IPS-15b (cell line): ENCODE data around the gene CSN2.

Experiments used
- H3K27me3 ChIP-seq: one replicate; pipeline ENCODE4 v1.6.1; 2013; ENCODE audit warnings: low read length; ENCODE audit not compliant: control insufficient read depth, insufficient read depth
- H3K36me3 ChIP-seq: one replicate; pipeline ENCODE4 v1.6.1; 2013; ENCODE audit warnings: low read length; ENCODE audit not compliant: control insufficient read depth, insufficient read depth
- H3K4me1 ChIP-seq: one replicate; pipeline ENCODE4 v1.6.1; 2013; ENCODE audit warnings: mild to moderate bottlenecking, low read length; ENCODE audit not compliant: control insufficient read depth, insufficient read depth
- H3K4me3 ChIP-seq: one replicate; pipeline ENCODE4 v1.5.1; 2013; ENCODE audit warnings: low read depth, low read length
- H3K9ac ChIP-seq: one replicate; pipeline ENCODE4 v1.6.1; 2013; ENCODE audit warnings: low read depth, mild to moderate bottlenecking, low read length
- H3K9me3 ChIP-seq: one replicate; pipeline ENCODE4 v1.6.1; 2013; ENCODE audit warnings: mild to moderate bottlenecking, low read length; ENCODE audit not compliant: control insufficient read depth, insufficient read depth

Gene CSN2, protein sequence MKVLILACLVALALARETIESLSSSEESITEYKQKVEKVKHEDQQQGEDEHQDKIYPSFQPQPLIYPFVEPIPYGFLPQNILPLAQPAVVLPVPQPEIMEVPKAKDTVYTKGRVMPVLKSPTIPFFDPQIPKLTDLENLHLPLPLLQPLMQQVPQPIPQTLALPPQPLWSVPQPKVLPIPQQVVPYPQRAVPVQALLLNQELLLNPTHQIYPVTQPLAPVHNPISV

DNA sequence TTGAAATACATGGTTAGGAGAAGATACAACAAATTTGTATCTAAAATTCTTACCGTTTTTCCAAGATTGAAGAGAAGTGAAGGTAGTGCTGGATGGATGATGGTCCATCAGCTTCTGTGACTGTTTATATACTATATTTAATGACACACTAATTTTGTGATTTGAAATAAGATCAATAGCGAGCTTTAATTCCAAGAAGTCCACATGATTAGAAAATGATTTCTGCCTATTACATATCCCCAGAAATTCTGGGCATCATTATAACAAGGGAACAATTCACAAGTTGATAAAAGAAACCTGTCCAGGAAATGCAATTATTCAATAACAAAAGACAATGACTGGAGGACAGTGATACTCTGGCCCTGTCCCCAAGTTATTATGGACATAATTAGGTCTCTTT lies at the start of gene CSN2:
Gene CSN2, minus strand, starts transcription at position 101 of the 400 bp plus-strand sequence. CDS start 4,733 bp downstream, outside the sequence.
- Histone ChIP-seq H3K36me3 (no peaks in the 10 kb centered on the region), H3K9ac (no peak within 1 kb of the TSS), H3K9me3 (no peaks in the 10 kb centered on the region), H3K4me1 (no peaks in the 10 kb centered on the region), H3K27me3 (no peaks in the 10 kb centered on the region), H3K4me3 (no peak within 1 kb of the TSS)

DNA sequence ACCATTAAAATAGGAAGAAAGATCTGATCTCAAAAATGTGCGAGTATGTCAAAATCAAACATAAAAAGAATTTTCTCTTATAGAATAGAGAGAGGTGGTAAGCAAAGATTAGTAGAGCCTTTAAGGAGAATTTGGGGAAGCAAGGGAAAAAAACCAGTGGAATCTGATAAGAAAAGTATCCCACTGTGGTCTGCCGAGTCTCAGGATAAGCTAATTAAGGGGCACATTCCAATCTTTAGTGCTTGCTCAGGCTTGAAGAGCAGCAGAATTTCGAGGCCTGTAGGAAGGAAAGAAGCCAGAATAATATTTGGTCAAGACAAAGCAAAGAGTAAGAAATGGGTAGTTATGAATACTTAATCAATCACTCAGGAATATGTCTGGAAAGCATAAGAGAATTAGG lies 43.2 kb upstream of the CSN2 start:
- Histone ChIP-seq H3K9me3 (no peaks in the 10 kb centered on the region), H3K4me3 (no peak overlapping the region), H3K4me1 (no peaks in the 10 kb centered on the region), H3K36me3 (no peaks in the 10 kb centered on the region), H3K9ac (no peak overlapping the region), H3K27me3 (no peaks in the 10 kb centered on the region)

DNA sequence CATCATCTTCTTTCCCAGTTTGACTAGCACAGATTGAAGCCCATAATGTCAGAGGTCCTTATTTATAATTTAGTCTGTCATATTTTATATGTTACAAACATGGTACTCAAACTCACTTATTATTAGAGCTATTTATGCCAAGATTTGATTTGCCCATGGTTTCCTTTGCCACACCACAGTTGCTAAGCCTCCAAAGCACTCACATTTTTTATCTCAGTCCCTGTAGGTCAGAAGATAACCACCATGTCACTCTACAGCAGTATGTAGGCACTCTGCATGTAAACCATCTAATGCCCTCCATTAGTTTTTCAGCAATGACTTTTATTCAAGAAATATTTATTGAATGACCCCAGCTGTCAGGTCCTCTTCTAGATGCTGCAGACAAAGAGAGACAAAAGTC lies 37.0 kb upstream of the CSN2 start:
- Histone ChIP-seq H3K9me3 (no peaks in the 10 kb centered on the region), H3K27me3 (no peaks in the 10 kb centered on the region), H3K36me3 (no peaks in the 10 kb centered on the region), H3K4me3 (no peak overlapping the region), H3K9ac (no peak overlapping the region), H3K4me1 (no peaks in the 10 kb centered on the region)

DNA sequence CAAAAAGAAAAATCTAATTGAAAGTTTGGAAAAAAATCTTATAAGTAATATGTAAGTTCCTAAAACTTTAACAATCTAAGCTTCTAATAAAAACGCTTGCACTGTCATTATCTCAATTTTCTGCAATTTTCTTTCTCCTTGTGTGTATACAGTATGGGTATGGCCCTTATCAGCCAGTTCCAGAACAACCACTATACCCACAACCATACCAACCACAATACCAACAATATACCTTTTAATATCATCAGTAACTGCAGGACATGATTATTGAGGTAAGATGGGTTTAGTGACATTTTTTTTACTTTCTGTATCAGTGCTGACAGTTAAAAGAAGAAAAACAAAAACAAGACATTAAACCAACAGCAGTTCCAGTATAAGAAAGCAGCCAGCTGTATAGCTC lies 35.2 kb upstream of the CSN2 start:
- Histone ChIP-seq H3K36me3 (no peaks in the 10 kb centered on the region), H3K4me3 (no peak overlapping the region), H3K9ac (no peak overlapping the region), H3K27me3 (no peaks in the 10 kb centered on the region), H3K9me3 (no peaks in the 10 kb centered on the region), H3K4me1 (no peaks in the 10 kb centered on the region)

DNA sequence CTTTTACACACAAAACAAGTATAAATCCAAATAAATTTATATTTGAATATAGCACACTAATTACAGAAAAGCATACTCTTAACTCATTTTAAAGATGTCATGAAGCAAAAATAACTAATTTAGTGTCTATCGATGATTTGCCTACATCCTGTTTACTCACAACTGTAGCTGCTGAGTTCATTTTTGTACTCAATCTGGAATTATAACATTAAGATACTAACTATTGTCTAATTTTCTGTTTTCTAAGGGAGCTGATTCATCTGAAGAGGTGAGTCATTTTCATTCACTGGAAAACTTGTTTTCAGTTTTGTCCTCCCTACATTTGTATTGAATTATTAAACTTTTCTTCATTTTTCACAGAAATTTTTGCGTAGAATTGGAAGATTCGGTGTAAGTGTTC lies 33.9 kb upstream of the CSN2 start:
- Histone ChIP-seq H3K4me1 (no peaks in the 10 kb centered on the region), H3K4me3 (no peak overlapping the region), H3K27me3 (no peaks in the 10 kb centered on the region), H3K9me3 (no peaks in the 10 kb centered on the region), H3K36me3 (no peaks in the 10 kb centered on the region), H3K9ac (no peak overlapping the region)

DNA sequence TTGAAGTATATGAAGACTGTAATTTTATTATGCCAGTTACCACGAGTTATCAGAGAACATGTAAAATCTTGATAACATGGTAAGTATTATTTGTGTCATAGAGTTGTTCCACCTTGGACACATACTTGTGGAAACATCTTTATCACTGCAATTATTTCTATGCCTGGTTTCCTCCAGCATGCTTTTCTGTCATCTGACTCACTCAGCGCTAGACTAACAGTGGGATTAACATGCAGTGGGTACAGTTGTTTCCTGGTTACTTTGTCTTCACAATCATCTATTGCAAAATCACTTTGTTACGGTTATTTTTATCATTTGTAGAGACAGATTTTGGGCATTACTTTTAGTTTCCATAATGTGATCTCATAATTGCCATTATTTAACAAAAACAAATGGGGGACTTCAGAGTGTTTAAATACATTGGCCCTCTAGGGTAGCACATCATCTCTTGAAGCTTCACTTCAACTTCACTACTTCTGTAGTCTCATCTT lies 30.0 kb upstream of the CSN2 start, which contains the start of gene STATH:
Gene STATH, plus strand, starts transcription at position 441 of the 491 bp plus-strand sequence. CDS start 2,472 bp downstream, outside the sequence.
- H3K9me3 ChIP-seq = no peaks in the 10 kb centered on the region

DNA sequence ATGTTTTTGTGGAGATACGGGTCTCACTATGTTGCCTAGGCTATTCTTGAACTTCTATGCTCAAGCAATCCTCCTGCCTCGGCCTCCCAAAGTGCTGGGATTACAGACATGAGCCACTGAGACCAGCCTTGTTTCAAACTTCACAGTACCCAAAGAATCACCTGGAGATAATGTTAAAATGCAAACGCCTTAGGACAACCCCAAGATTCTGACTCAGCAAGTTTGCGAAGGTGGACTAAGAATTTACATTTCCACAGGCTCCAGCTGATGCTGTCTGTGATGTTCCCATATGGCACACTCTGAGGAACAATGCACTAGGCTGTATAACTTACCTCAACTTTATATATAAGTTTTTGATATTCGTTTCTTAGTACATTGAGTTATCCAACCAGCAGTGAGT lies 29.3 kb upstream of the CSN2 start:
- H3K4me3 ChIP-seq = no peak overlapping the region
- no peak overlapping the region for H3K9ac ChIP-seq
- H3K27me3 ChIP-seq = no peaks in the 10 kb centered on the region

More for the DNA sequence above, 30.0 kb upstream of the CSN2 start, which contains the start of gene STATH:
- H3K36me3 ChIP-seq = no peaks in the 10 kb centered on the region
- no peak within 1 kb of the TSS for H3K9ac ChIP-seq
- no peaks in the 10 kb centered on the region for H3K27me3 ChIP-seq
- H3K4me1 ChIP-seq = no peaks in the 10 kb centered on the region
- H3K4me3 ChIP-seq = no peak within 1 kb of the TSS

DNA sequence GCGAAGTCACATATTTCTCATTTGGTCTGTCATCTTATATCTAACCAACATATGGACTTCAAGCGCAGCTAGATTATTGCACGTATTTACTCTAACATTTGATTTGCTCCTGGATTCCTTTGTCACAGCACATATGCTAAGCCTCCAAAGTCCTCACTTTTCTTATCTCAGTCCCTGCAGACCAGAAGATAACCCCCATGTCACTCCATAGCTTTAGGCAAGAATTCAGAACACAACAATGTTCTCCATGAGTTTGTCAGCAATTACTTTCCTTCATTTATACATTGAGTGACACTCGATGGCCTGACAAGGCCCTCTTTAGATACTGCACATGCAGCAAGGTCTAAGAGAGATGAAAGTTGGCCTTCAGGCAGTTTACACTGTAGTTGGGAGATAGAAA lies 25.5 kb upstream of the CSN2 start:
- Histone ChIP-seq H3K9me3 (no peaks in the 10 kb centered on the region), H3K4me1 (no peaks in the 10 kb centered on the region), H3K36me3 (no peaks in the 10 kb centered on the region), H3K27me3 (no peaks in the 10 kb centered on the region), H3K9ac (no peak overlapping the region), H3K4me3 (no peak overlapping the region)

More for the DNA sequence above, 29.3 kb upstream of the CSN2 start:
- no peaks in the 10 kb centered on the region for H3K4me1 ChIP-seq
- no peaks in the 10 kb centered on the region for H3K9me3 ChIP-seq
- no peaks in the 10 kb centered on the region for H3K36me3 ChIP-seq

DNA sequence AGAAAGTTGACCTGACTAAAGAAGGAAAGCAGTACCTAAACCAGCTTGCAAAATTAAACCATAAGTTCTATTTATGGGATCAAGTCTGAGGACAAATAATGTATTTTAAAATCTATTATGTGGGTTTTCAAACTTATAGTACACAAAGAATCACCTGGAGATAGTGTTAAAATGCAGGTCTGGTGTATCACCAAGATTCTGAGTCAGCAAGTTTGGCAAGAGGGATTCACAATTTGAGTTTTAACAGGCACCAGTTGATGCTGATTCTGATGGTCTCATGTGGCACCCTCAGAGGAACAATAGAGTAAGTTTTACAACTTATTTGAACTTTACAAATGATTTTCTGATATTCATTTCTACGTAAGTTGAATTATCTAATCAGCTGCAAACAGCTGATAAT lies 21.1 kb upstream of the CSN2 start:
- Histone ChIP-seq H3K4me3 (no peak overlapping the region), H3K27me3 (no peaks in the 10 kb centered on the region), H3K9me3 (no peaks in the 10 kb centered on the region), H3K36me3 (no peaks in the 10 kb centered on the region), H3K9ac (no peak overlapping the region), H3K4me1 (no peaks in the 10 kb centered on the region)

DNA sequence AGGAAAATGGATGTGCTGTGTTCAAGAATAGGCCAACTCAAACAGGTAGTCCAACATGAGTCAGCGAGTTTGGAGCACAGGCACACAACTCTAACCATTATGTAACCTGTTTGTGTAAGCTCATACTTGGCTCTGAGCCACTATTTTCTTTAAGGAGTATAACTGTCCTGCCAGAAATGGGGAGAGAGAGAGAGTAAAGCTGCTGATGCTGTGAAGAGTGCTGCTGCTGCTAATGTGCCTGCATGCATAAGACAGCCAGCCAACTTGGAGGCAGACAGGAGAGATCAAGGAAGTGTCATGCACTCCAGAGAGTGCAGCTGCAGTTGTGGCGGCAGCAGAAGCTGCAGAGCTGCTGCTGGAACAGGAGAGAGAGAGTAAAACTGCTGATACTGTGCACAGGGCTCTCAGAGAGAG lies 18.5 kb upstream of the CSN2 start:
- H3K9ac ChIP-seq = peak overlapping the region; percentile 50
- no peak overlapping the region for H3K4me3 ChIP-seq
- no peaks in the 10 kb centered on the region for H3K36me3 ChIP-seq
- no peaks in the 10 kb centered on the region for H3K4me1 ChIP-seq
- H3K27me3 ChIP-seq = no peaks in the 10 kb centered on the region
- H3K9me3 ChIP-seq = no peaks in the 10 kb centered on the region

DNA sequence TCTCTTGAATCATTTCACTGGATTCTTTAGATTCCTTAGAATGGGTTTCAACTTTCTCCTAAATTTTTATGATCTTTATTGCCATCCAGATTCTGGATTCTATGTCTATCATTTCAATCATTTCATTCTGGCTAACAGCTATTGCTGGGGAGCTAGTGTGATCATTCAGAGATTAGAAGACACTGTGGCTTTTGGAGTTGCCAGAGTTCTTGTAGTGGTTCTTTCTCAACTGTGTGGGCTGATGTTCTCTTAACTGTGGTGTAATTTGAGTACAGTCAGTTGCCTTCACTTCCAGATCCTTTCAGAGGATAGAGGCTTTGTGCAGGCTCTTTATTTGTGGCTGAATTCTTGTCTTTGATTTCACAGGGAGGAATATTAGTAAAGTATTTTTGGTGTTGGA lies 12.1 kb upstream of the CSN2 start:
- Histone ChIP-seq H3K36me3 (no peaks in the 10 kb centered on the region), H3K4me3 (no peak overlapping the region), H3K9ac (no peak overlapping the region), H3K27me3 (no peaks in the 10 kb centered on the region), H3K4me1 (no peaks in the 10 kb centered on the region), H3K9me3 (no peaks in the 10 kb centered on the region)

DNA sequence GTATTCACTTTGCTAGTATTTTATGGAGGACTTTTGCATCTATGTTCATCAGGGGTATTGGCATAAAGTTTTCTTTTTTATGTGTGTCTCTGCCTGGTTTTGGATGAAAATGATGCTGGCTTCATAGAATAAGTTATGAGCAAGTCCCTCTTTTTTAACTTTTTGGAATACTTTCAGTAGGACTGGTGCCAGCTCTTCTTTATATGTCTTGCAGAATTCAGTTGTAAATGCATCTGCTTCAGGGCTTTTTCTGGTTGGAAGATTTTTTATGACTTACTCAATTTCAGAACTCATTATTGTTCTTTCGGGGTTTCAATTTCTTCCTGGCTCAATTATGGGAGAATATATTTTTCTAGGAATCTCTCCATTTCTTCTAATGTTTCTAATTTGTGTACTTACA lies 9.1 kb upstream of the CSN2 start:
- Histone ChIP-seq H3K27me3 (no peaks in the 10 kb centered on the region), H3K36me3 (no peaks in the 10 kb centered on the region), H3K9ac (no peak overlapping the region), H3K9me3 (no peaks in the 10 kb centered on the region), H3K4me3 (no peak overlapping the region), H3K4me1 (no peaks in the 10 kb centered on the region)
